ENCODE results near the gene ADK.
"Not testable (repeated sequence)": the region's sequence is repeated elsewhere in the genome, so short reads cannot be mapped to it uniquely, and the experiment has no call there.

ADK gene

GRCh38 chr10:74575191-74575720, 424.2 kb downstream of the ADK start:
- no peak for DNase-seq

GRCh38 chr10:74575912-74576311, 424.9 kb downstream of the ADK start:
- DNase-seq: no peak

DNA sequence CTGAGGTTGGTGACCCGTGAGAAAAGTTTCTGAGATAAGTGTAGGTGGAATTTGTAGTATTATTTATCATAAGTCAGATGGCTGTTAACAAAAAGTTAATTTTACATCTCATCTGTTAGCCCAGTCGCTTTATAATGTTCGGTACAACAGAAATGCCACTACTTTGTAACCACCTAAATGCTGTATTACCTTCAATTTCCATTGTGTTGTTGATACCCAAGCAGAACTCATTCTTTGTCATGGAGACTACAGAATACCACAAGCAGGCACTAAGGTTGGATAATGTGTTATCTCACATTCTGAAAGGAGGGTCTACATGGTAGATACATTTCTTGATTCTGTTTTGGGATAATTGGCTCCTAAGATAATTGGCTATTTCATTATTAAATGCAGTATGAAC, 425.6 kb downstream of the ADK start:
- DNase-seq: no peak

- DNase-seq: not testable (repeated sequence)
Measured at GRCh38 chr10:74580438-74580837, 429.4 kb downstream of the ADK start.

GRCh38 chr10:74582566-74582965, 431.5 kb downstream of the ADK start:
- no peak for DNase-seq

- DNase-seq: no peak
Measured at GRCh38 chr10:74585231-74586087, 434.4 kb downstream of the ADK start.

GRCh38 chr10:74586088-74586585, 435.1 kb downstream of the ADK start:
- no peak for DNase-seq

- no peak for DNase-seq
Measured at GRCh38 chr10:74587109-74587854, 436.3 kb downstream of the ADK start.

- DNase-seq: no peak
Measured at GRCh38 chr10:74589226-74589673, 438.2 kb downstream of the ADK start.

DNA sequence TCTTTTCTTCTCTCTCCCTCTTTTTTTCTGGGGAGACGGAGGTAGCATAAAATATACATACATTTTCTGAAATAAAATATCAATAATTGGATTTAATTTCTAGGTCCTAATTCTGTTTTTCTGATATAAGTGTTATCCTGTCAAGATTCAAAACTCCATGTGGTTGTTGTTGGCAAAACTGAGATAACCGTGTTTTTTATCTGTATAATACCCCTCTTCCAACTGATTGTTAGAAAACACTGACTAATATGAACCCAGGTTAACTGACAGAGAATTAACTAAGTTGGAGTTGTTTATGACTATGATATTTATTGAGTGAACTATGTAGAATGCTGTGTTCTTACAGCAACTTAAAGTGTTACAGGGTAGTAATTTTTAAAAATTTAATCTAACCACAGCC, 438.8 kb downstream of the ADK start:
- no peak for DNase-seq

GRCh38 chr10:74593470-74593869, 442.4 kb downstream of the ADK start:
- DNase-seq: no peak

DNA sequence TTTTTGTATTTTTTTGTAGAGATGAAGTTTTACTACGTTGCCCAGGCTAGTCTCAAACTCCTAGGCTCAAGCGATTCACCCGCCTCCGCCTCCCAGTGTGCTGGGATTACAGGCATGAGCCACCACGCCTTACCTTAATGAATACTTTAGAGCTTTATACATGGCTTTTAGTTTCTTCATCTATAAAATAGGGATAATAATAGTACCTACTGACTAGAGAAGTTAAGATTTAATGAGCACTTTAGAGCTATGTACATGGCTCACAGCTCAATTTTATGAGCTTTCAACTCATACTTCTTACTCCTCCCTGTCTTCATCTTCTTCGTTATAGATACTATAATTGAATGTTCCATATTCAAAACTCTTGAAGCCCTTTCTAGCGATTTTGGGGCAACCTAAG, 445.7 kb downstream of the ADK start:
- DNase-seq: no peak

- no peak for DNase-seq
Measured at GRCh38 chr10:74598891-74599566, 448.0 kb downstream of the ADK start.

- DNase-seq: no peak
Measured at GRCh38 chr10:74599672-74600071, 448.7 kb downstream of the ADK start.

DNA sequence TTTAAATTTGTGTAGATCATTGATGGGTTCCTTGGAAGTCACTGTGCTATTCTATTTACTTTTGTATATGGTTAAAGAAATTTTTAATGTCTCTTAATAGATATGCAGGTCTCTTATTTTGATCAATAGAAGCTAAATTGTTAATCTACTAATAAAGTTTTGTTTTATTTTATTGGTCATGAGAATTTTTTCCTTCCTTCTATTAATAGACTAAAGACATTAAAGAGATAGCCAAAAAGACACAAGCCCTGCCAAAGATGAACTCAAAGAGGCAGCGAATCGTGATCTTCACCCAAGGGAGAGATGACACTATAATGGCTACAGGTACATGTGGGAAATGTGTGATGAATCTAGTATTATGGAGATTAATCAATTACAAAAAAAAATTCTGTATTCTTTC, 449.1 kb downstream of the ADK start:
- no peak for DNase-seq

GRCh38 chr10:74602576-74602975, 451.6 kb downstream of the ADK start:
- DNase-seq: no peak

DNA sequence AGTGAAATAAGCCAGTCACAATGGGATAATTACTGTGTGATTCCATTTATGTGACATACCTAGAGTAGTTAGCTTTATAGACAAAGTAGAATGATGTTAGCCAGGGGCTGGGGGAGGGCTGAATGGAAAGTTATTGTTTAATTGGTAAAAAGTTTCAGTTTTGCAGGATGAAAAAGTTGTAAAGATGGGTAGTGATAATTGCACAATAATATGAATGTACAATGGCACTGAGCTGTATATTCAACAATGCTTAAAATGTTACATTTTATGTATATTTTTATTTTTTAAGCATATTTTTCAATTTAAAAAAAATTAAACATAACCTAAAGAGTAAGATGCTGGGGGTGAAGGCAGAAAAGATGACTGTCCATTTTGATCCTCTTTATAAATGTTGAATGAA, 459.3 kb downstream of the ADK start:
- DNase-seq: no peak

DNA sequence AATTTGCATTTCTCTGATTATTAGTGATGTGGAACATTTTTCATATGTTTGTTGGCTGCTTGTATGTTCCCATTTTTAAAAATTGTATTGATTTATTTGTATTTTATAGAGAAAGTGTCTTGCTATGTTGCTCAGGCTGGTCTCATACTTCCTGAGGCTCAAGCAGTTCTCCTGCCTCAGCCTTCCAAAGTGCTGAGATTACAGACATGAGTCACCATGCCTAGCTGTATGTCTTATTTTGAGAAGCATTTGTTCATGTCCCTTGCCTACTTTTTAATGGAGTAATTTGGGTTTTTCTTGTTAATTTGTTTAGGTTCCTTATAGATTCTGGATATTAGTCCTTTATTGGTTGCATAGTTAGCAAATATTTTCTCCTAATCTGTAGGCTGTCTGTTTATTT, 461.2 kb downstream of the ADK start:
- DNase-seq: no peak

DNA sequence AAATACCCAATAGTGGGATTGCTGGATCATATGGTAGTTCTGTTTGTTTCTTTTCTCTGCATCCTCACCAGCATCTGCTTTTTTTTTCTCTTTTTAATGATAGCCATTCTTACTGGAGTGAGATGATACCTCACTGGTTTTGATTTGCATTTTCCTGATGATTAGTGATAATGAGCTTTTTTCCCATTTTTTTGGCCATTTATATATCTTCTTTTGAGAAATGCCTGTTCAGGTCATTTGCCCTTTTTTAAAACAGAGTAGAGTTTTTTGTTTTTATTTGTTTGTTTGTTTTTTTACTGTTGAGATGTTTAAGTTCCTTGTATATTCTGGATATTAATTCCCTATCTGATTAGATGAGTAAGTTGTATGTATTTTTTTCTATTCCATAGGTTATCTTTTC, 469.6 kb downstream of the ADK start:
- no peak for DNase-seq

GRCh38 chr10:74623786-74624185, 472.8 kb downstream of the ADK start:
- DNase-seq: no peak

GRCh38 chr10:74624501-74624900, 473.5 kb downstream of the ADK start:
- DNase-seq: no peak

- no peak for DNase-seq
Measured at GRCh38 chr10:74628136-74628535, 477.1 kb downstream of the ADK start.

GRCh38 chr10:74634995-74635536, 484.0 kb downstream of the ADK start:
- DNase-seq: no peak

Measured in 8988T (cell line).